HG03342 (cell line): ENCODE measurements around the gene NAIP.
"Not testable (repeated sequence)": the region's sequence is repeated elsewhere in the genome, so short reads cannot be mapped to it uniquely, and the experiment has no call there.

Experiments used
- ATAC-seq: cut with Tn5 transposase; IDR thresholded peaks from one replicate; pipeline ENCODE4 v1.9.1; 2021; ENCODE audit warnings: mild to moderate bottlenecking, moderate library complexity; ENCODE audit not compliant: unreplicated experiment

Gene NAIP

DNA sequence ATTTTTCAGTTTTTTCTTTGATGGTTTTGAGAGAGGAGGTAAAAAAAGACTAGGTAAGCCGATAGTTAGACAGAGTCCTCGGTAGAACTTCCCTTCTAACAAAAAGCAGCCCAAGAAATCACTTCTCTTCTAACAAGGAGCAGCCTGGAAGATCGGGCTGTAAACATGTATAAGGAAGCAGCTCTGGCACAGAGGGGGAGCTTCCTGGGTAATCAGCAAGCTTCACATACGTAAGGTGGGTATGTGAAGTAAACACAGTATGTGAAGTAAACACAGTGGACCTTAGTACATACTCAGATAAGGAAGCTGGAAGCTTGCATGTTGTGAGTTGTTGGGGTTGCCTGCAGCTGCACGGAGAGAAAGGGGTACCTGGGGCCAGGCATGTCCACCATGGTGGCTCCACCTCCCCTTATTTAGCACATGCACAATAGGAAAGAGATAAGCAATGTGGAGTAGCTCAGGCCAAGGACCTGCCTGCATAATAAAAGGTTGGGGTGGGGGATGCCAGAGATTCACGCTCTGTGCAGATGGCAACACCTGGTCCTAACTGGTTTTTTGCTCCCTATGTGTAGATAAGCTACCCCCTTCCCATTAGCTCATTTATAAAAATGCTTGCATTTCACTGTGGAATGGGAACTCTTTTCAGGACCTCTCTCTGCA lies 93.3 kb downstream of the NAIP start:
- ATAC-seq = not testable (repeated sequence)

DNA sequence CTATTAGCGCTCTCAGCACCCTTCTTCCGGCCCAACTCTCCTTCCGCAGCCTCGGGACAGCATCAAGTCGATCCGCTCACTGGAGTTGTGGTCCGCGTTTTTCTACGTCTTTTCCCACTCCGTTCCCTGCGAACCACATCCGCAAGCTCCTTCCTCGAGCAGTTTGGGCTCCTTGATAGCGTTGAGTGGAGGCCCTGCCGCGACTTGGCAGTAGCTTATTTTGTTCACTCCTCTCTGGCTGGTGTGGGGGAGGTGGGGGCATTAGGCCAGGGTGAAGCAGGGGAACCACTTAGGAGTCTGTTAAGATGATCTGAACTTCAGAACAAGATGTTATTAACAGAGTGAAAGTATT lies 100.0 kb downstream of the NAIP start:
- ATAC-seq = peak; percentile 41
